C4-2B (cell line): ENCODE measurements around the gene OPCML.

Source experiments
- CTCF ChIP-seq: fragments of 450-650 bp; conservative IDR thresholded peaks from 2 replicates; pipeline ENCODE4 v1.5.1; 2017; ENCODE audit warnings: mild to moderate bottlenecking
- ZFX ChIP-seq: fragments of 450-650 bp; IDR thresholded peaks from 2 replicates; pipeline ENCODE4 v1.6.1; 2017

GRCh38 chr11:132866783-132867545 lies 665.3 kb downstream of the OPCML start:
- TF ChIP-seq CTCF (no peak), ZFX (no peak)
